NCI-H510A treated with DMSO at 0.1 percent for 48 hours (cell line): ENCODE measurements around the gene GM2A.
A peak's percentile ranks its signal among the peaks of the same experiment; 100 is the strongest.
"Not testable (repeated sequence)": the region's sequence is repeated elsewhere in the genome, so short reads cannot be mapped to it uniquely, and the experiment has no call there.

Experiments
- DNase-seq: peaks from one replicate; lab custom pipeline; 2025; lab: John Stamatoyannopoulos, UW

The GM2A gene

GRCh38 chr5:151254556-151254955 lies 1.6 kb downstream of the GM2A start:
- DNase-seq: no peak

GRCh38 chr5:151254990-151255389 lies 2.0 kb downstream of the GM2A start:
- DNase-seq: not testable (repeated sequence)

GRCh38 chr5:151255621-151256286 lies 2.8 kb downstream of the GM2A start:
- no peak for DNase-seq

- no peak for DNase-seq
These were observed 4.8 kb downstream of the GM2A start for GRCh38 chr5:151257731-151258181.

GRCh38 chr5:151258201-151258611 lies 5.2 kb downstream of the GM2A start:
- no peak for DNase-seq

- DNase-seq: no peak
These were observed 5.8 kb downstream of the GM2A start for GRCh38 chr5:151258816-151259215.

GRCh38 chr5:151259931-151260330 lies 6.9 kb downstream of the GM2A start:
- DNase-seq: no peak

- DNase-seq: no peak
These were observed 9.5 kb downstream of the GM2A start for GRCh38 chr5:151262532-151262931.

GRCh38 chr5:151264113-151264512 lies 11.1 kb downstream of the GM2A start:
- DNase-seq: no peak

- no peak for DNase-seq
These were observed 14.7 kb downstream of the GM2A start for GRCh38 chr5:151267491-151268260.

GRCh38 chr5:151270599-151270998 lies 17.6 kb downstream of the GM2A start:
- DNase-seq: no peak

GRCh38 chr5:151271336-151271735 lies 18.4 kb downstream of the GM2A start:
- no peak for DNase-seq

GRCh38 chr5:151274666-151275065 lies 21.7 kb downstream of the GM2A start:
- DNase-seq: no peak

GRCh38 chr5:151275803-151276202 lies 22.8 kb downstream of the GM2A start:
- no peak for DNase-seq

- DNase-seq: no peak
These were observed 25.9 kb downstream of the GM2A start for GRCh38 chr5:151278845-151279244.

GRCh38 chr5:151280443-151280842 lies 27.5 kb downstream of the GM2A start:
- DNase-seq: no peak

- DNase-seq: no peak
These were observed 28.1 kb downstream of the GM2A start for GRCh38 chr5:151281001-151281639.

GRCh38 chr5:151283120-151283825 lies 30.3 kb downstream of the GM2A start:
- no peak for DNase-seq

GRCh38 chr5:151284392-151284967 lies 31.5 kb downstream of the GM2A start:
- no peak for DNase-seq

GRCh38 chr5:151285683-151286082 lies 32.7 kb downstream of the GM2A start:
- no peak for DNase-seq

GRCh38 chr5:151286246-151286645 lies 33.3 kb downstream of the GM2A start:
- no peak for DNase-seq

GRCh38 chr5:151288180-151288579 lies 35.2 kb downstream of the GM2A start:
- DNase-seq: peak; percentile 85
